OCI-LY3 (cell line): ENCODE measurements around the gene PCDHB2.
"Not testable (repeated sequence)": the region's sequence is repeated elsewhere in the genome, so short reads cannot be mapped to it uniquely, and the experiment has no call there.

ENCODE experiments used
- H2AFZ ChIP-seq: fragments of 200-600, 300-600 bp; shearing (Covaris generic); 2 replicates; pipeline ENCODE4 v1.6.0; 2014; ENCODE audit warnings: antibody characterized with exemption, low read depth, low read length
- H3K27ac ChIP-seq: fragments of 200-600, 300-600 bp; sonication (generic); 2 replicates; pipeline ENCODE4 v1.5.1; 2014; ENCODE audit warnings: mild to moderate bottlenecking, low read length, moderate library complexity, mixed read lengths
- H3K27me3 ChIP-seq: fragments of 200-600, 300-600 bp; sonication (generic); 2 replicates; pipeline ENCODE4 v1.6.1; 2014; ENCODE audit warnings: low read depth, low read length, mixed read lengths
- H3K36me3 ChIP-seq: fragments of 200-600, 300-600 bp; sonication (generic); replicated peaks from 2 replicates; pipeline ENCODE3; 2014; ENCODE audit warnings: low read depth, low read length, mixed read lengths
- H3K4me1 ChIP-seq: fragments of 300-600, 200-600 bp; sonication (generic); 2 replicates; pipeline ENCODE4 v1.6.1; 2014; ENCODE audit warnings: low read length, mixed read lengths
- H3K4me2 ChIP-seq: fragments of 200-600, 300-600 bp; sonication (generic); 2 replicates; pipeline ENCODE4 v1.6.1; 2014; ENCODE audit warnings: low read length, mixed read lengths
- H3K4me3 ChIP-seq: fragments of 300-600, 200-600 bp; sonication (generic); 2 replicates; pipeline ENCODE4 v1.5.1; 2014; ENCODE audit warnings: antibody characterized with exemption, mild to moderate bottlenecking, low read length, moderate library complexity
- H3K79me2 ChIP-seq: fragments of 300-600, 200-600 bp; shearing (Covaris generic); 2 replicates; pipeline ENCODE4 v1.6.1; 2014; ENCODE audit warnings: mild to moderate bottlenecking, low read length, mixed read lengths
- H3K9ac ChIP-seq: fragments of 300-600, 200-600 bp; shearing (Covaris generic); 2 replicates; pipeline ENCODE4 v1.6.0; 2014; ENCODE audit warnings: mild to moderate bottlenecking, low read length, moderate library complexity
- H3K9me3 ChIP-seq: fragments of 200-600, 300-600 bp; shearing (Covaris generic); 2 replicates; pipeline ENCODE4 v1.6.1; 2014; ENCODE audit warnings: low read length, mixed read lengths; ENCODE audit not compliant: insufficient read depth
- H4K20me1 ChIP-seq: fragments of 200-600, 300-600 bp; sonication (generic); 2 replicates; pipeline ENCODE4 v1.6.1; 2016; ENCODE audit warnings: low read length, mixed read lengths; ENCODE audit not compliant: insufficient read depth
- CTCF ChIP-seq: fragments of 200-600, 300-600 bp; sonication (generic); IDR thresholded peaks from 2 replicates; pipeline ENCODE4 v1.5.1; 2014; ENCODE audit warnings: antibody characterized with exemption, low read length, low read depth
- EZH2phosphoT487 ChIP-seq: fragments of 200-600 bp; shearing (Covaris generic); IDR thresholded peaks from 2 replicates; pipeline ENCODE4 v1.6.1; 2018; ENCODE audit warnings: antibody characterized with exemption, mixed run types, low read depth

The PCDHB2 gene

GRCh38 chr5:141100243-141100805 is 5.9 kb downstream of the PCDHB2 start, which contains the start of gene PCDHB3:
TSS of gene PCDHB3 (plus strand) at chr5:141100473. CDS start at chr5:141100650, 177 bp downstream.
- Histone ChIP-seq H3K4me2 (no peak within 1 kb of the TSS), H3K27me3 (no peaks in the 10 kb centered on the region), H3K36me3 (no peaks in the 10 kb centered on the region), H3K4me1 (no peaks in the 10 kb centered on the region), H3K9me3 (no peaks in the 10 kb centered on the region), H3K4me3 (no peak within 1 kb of the TSS), H3K27ac (no peak within 1 kb of the TSS), H3K9ac (no peak within 1 kb of the TSS), H3K79me2 (no peaks in the 10 kb centered on the region), H4K20me1 (no peaks in the 10 kb centered on the region), H2AFZ (no peak within 1 kb of the TSS)
- no peak for TF ChIP-seq CTCF
- no peak for TF ChIP-seq EZH2phosphoT487

DNA sequence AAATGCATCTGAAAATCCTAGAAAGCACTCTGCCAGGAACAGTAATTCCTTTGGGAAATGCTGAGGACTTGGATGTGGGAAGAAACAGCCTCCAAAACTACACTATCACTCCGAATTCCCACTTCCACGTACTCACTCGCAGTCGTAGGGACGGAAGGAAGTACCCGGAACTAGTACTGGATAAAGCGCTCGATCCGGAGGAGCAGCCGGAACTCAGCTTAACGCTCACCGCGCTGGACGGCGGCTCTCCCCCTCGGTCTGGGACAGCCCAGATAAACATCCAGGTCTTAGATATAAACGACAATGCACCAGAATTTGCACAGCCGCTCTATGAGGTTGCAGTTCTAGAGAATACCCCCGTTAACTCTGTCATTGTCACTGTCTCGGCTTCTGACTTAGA is 6.6 kb downstream of the PCDHB2 start:
- no peaks in the 10 kb centered on the region for H4K20me1 ChIP-seq
- H3K4me1 ChIP-seq = no peaks in the 10 kb centered on the region
- no peaks in the 10 kb centered on the region for H3K79me2 ChIP-seq
- no peaks in the 10 kb centered on the region for H3K36me3 ChIP-seq
- no peak overlapping the region for H3K27ac ChIP-seq
- TF ChIP-seq CTCF (no peak), EZH2phosphoT487 (no peak)
- no peak overlapping the region for H2AFZ ChIP-seq
- H3K9me3 ChIP-seq = no peaks in the 10 kb centered on the region
- no peak overlapping the region for H3K4me3 ChIP-seq
- no peak overlapping the region for H3K9ac ChIP-seq
- no peak overlapping the region for H3K4me2 ChIP-seq
- H3K27me3 ChIP-seq = no peaks in the 10 kb centered on the region

DNA sequence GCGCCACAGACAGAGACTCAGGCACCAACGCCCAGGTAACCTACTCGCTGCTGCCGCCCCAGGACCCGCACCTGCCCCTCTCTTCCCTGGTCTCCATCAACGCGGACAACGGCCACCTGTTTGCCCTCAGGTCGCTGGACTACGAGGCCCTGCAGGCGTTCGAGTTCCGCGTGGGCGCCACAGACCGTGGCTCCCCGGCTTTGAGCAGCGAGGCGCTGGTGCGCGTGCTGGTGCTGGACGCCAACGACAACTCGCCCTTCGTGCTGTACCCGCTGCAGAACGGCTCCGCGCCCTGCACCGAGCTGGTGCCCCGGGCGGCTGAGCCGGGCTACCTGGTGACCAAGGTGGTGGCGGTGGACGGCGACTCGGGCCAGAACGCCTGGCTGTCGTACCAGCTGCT is 7.7 kb downstream of the PCDHB2 start:
- not testable (repeated sequence) for H3K4me2 ChIP-seq, H3K9ac ChIP-seq, H3K79me2 ChIP-seq, H3K4me3 ChIP-seq, H3K27me3 ChIP-seq, H3K27ac ChIP-seq, H3K9me3 ChIP-seq, H3K4me1 ChIP-seq, H2AFZ ChIP-seq, H3K36me3 ChIP-seq, H4K20me1 ChIP-seq

DNA sequence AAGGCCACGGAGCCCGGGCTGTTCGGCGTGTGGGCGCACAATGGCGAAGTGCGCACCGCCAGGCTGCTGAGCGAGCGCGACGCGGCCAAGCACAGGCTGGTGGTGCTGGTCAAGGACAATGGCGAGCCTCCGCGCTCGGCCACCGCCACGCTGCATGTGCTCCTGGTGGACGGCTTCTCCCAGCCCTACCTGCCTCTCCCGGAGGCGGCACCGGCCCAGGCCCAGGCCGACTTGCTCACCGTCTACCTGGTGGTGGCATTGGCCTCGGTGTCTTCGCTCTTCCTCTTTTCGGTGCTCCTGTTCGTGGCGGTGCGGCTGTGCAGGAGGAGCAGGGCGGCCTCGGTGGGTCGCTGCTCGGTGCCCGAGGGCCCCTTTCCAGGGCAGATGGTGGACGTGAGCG is 8.1 kb downstream of the PCDHB2 start:
- H3K9me3 ChIP-seq, H3K4me3 ChIP-seq, H3K79me2 ChIP-seq, H3K9ac ChIP-seq, H3K27me3 ChIP-seq, H4K20me1 ChIP-seq, H2AFZ ChIP-seq, H3K36me3 ChIP-seq, H3K27ac ChIP-seq, H3K4me1 ChIP-seq, H3K4me2 ChIP-seq: not testable (repeated sequence)

DNA sequence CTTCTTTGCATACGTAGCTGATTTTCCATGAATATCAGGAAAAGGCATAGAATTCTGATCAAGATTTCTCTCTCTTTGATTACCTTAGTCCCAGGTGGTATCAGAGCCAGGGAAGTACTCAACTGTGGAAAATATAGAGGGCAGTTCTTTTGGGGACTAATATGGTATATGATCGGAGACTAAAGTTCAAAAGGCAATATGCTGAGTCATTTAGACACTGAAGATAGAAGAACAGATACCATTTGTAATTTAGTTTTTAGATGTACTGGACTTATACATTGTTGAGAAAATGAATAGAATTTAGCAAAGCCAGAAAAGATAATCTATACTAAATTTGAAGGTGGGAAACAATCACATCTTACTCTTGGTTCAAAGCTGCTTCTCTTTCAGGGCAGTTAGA is 10.9 kb downstream of the PCDHB2 start:
- Histone ChIP-seq H3K36me3 (no peaks in the 10 kb centered on the region), H2AFZ (no peak overlapping the region), H3K79me2 (no peaks in the 10 kb centered on the region), H3K4me2 (no peak overlapping the region), H3K4me1 (no peaks in the 10 kb centered on the region), H3K9ac (no peak overlapping the region), H3K27me3 (no peaks in the 10 kb centered on the region), H3K4me3 (no peak overlapping the region), H4K20me1 (no peaks in the 10 kb centered on the region), H3K9me3 (no peaks in the 10 kb centered on the region), H3K27ac (no peak overlapping the region)
- TF ChIP-seq EZH2phosphoT487 (no peak), CTCF (no peak)
